Measurements from ENCODE around the gene ASTE1. TPM values are rescaled to one million over a fixed set of nuclear protein-coding genes. Genes with fewer than 3 reads are reported as not detected.

Gene ASTE1
- total and polyA plus RNA-seq, 9 of the 15 experiments (the other 6 are each of a cell fraction or from before 2014, with no cell fraction given) = 3.5 to 12.1 (median 6.9) TPM

GRCh38 chr3:131007256-131007655, 19.4 kb downstream of the ASTE1 start (continued):
- TF ChIP-seq RBBP5 (IDR thresholded peaks at IDR 0.05; ENCODE audit: borderline replicate concordance, insufficient read depth, low read length, poor library complexity, severe bottlenecking) (no peak), BDP1 (IDR thresholded peaks at IDR 0.05; ENCODE audit: insufficient read depth, insufficient read length) (no peak), BMI1 (IDR thresholded peaks at IDR 0.05; ENCODE audit: low read length) (no peak), YY1 (IDR thresholded peaks at IDR 0.05; ENCODE audit: borderline replicate concordance in 1 of 3, control insufficient read depth in 1 of 3, extremely low read depth in 1 of 3, insufficient read depth in 3 of 3, insufficient read length in 1 of 3, insufficient replicate concordance in 2 of 3, low read depth in 1 of 3, low read length in 2 of 3) (no peak), ZNF584 (CRISPR knock-in tag; IDR thresholded peaks at IDR 0.05; ENCODE audit: low read depth) (no peak), STAT5B (CRISPR knock-in tag; IDR thresholded peaks at IDR 0.05) (no peak)
- TF ChIP-seq, protein P1, sequence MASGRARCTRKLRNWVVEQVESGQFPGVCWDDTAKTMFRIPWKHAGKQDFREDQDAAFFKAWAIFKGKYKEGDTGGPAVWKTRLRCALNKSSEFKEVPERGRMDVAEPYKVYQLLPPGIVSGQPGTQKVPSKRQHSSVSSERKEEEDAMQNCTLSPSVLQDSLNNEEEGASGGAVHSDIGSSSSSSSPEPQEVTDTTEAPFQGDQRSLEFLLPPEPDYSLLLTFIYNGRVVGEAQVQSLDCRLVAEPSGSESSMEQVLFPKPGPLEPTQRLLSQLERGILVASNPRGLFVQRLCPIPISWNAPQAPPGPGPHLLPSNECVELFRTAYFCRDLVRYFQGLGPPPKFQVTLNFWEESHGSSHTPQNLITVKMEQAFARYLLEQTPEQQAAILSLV (tag; IDR thresholded peaks at IDR 0.05) = no peak
- TF ChIP-seq, protein P2, sequence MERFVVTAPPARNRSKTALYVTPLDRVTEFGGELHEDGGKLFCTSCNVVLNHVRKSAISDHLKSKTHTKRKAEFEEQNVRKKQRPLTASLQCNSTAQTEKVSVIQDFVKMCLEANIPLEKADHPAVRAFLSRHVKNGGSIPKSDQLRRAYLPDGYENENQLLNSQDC (CRISPR knock-in tag; IDR thresholded peaks at IDR 0.05) = no peak
- TF ChIP-seq, protein P3, sequence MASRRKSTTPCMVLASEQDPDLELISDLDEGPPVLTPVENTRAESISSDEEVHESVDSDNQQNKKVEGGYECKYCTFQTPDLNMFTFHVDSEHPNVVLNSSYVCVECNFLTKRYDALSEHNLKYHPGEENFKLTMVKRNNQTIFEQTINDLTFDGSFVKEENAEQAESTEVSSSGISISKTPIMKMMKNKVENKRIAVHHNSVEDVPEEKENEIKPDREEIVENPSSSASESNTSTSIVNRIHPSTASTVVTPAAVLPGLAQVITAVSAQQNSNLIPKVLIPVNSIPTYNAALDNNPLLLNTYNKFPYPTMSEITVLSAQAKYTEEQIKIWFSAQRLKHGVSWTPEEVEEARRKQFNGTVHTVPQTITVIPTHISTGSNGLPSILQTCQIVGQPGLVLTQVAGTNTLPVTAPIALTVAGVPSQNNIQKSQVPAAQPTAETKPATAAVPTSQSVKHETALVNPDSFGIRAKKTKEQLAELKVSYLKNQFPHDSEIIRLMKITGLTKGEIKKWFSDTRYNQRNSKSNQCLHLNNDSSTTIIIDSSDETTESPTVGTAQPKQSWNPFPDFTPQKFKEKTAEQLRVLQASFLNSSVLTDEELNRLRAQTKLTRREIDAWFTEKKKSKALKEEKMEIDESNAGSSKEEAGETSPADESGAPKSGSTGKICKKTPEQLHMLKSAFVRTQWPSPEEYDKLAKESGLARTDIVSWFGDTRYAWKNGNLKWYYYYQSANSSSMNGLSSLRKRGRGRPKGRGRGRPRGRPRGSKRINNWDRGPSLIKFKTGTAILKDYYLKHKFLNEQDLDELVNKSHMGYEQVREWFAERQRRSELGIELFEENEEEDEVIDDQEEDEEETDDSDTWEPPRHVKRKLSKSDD (conservative IDR thresholded peaks at IDR 0.05; ENCODE audit: low read length) = no peak

Data from K562 (cell line).